IMR-90 (cell line): ENCODE data around the gene CPLX1. TPM values are rescaled to one million over a fixed set of nuclear protein-coding genes. Genes with fewer than 3 reads are reported as not detected.

Source experiments
- ATAC-seq: fragments of 200-7000 bp; cut with Tn5 transposase; 2 replicates; pipeline ENCODE4 v1.9.1; 2020; ENCODE audit warnings: low read depth, mild to moderate bottlenecking, moderate library complexity
- BruUV-seq: library from RNA; stranded (reverse); fragments of 400-500 nt; replicated peaks from 2 replicates; lab custom pipeline; 2021; lab: Mats Ljungman, UMichigan
- CTCF ChIA-PET: fragments of 300-600 bp; formaldehyde crosslinking; extraction: SDS; loops from one replicate; lab custom pipeline; 2021; ENCODE audit warnings: antibody characterized with exemption; lab: Yijun Ruan, JAX
- POLR2A ChIA-PET: fragments of 300-600 bp; sonication (Branson Sonifier 250); formaldehyde crosslinking; loops from one replicate; lab custom pipeline; 2022; ENCODE audit warnings: antibody characterized with exemption; ENCODE audit not compliant: unreplicated experiment; lab: Charles Lee
- DNase-seq: peaks from one replicate; pipeline ENCODE4 v3.0.0; 2013
- H2AFZ ChIP-seq: replicated peaks from 2 replicates; pipeline ENCODE3; 2013; ENCODE audit warnings: low read length, mild to moderate bottlenecking; ENCODE audit not compliant: poor library complexity
- H2AK5ac ChIP-seq: 2 replicates; pipeline ENCODE4 v1.6.1; 2013; ENCODE audit warnings: low read depth, low read length, inconsistent platforms
- H2AK9ac ChIP-seq: replicated peaks from 2 replicates; pipeline ENCODE3; 2013; ENCODE audit warnings: mild to moderate bottlenecking, low read depth, low read length, moderate library complexity; ENCODE audit not compliant: poor library complexity
- H2BK120ac ChIP-seq: 2 replicates; pipeline ENCODE4 v1.6.1; 2013; ENCODE audit warnings: low read depth, low read length, inconsistent platforms
- H2BK15ac ChIP-seq: 3 replicates; pipeline ENCODE4 v1.6.1; 2013; ENCODE audit warnings: low read depth, low read length, inconsistent platforms
- H2BK20ac ChIP-seq: 2 replicates; pipeline ENCODE4 v1.6.1; 2013; ENCODE audit warnings: low read depth, mild to moderate bottlenecking, inconsistent platforms, low read length, moderate library complexity
- H2BK5ac ChIP-seq: 2 replicates; pipeline ENCODE4 v1.6.1; 2013; ENCODE audit warnings: mild to moderate bottlenecking, low read depth, low read length, inconsistent platforms; ENCODE audit not compliant: poor library complexity, severe bottlenecking
- H3K14ac ChIP-seq: replicated peaks from 2 replicates; pipeline ENCODE4 v1.6.1; 2013; ENCODE audit warnings: low read depth, low read length, inconsistent platforms
- H3K18ac ChIP-seq: 2 replicates; pipeline ENCODE4 v1.6.1; 2013; ENCODE audit warnings: low read depth, low read length, control low read depth
- H3K23ac ChIP-seq: 2 replicates; pipeline ENCODE4 v1.6.1; 2013; ENCODE audit warnings: low read depth, low read length, inconsistent platforms
- H3K27ac ChIP-seq: 2 replicates; pipeline ENCODE4 v1.5.1; 2013; ENCODE audit warnings: mild to moderate bottlenecking, control low read depth, low read length; ENCODE audit not compliant: insufficient read depth
- H3K27me3 ChIP-seq: 2 replicates; pipeline ENCODE4 v1.6.1; 2013; ENCODE audit warnings: low read length; ENCODE audit not compliant: control insufficient read depth, insufficient read depth
- H3K36me3 ChIP-seq: 2 replicates; pipeline ENCODE4 v1.6.1; 2013; ENCODE audit warnings: low read length, mixed read lengths; ENCODE audit not compliant: control insufficient read depth, insufficient read depth
- H3K4ac ChIP-seq: 2 replicates; pipeline ENCODE4 v1.6.1; 2013; ENCODE audit warnings: low read depth, low read length, inconsistent platforms
- H3K4me1 ChIP-seq: 2 replicates; pipeline ENCODE4 v1.6.1; 2013; ENCODE audit warnings: low read length, mixed read lengths; ENCODE audit not compliant: control insufficient read depth, insufficient read depth
- H3K4me2 ChIP-seq: 2 replicates; pipeline ENCODE4 v1.6.1; 2013; ENCODE audit warnings: low read depth, mild to moderate bottlenecking, control low read depth, low read length, moderate library complexity
- H3K4me3 ChIP-seq: 2 replicates; pipeline ENCODE4 v1.5.1; 2013; ENCODE audit warnings: low read depth, mild to moderate bottlenecking, control low read depth, low read length, moderate library complexity; ENCODE audit not compliant: insufficient read depth
- H3K56ac ChIP-seq: 2 replicates; pipeline ENCODE4 v1.6.1; 2013; ENCODE audit warnings: low read length, inconsistent platforms; ENCODE audit not compliant: insufficient read depth; ENCODE audit errors: extremely low read depth
- H3K79me1 ChIP-seq, 2 experiments: 2 replicates each; pipeline ENCODE4 v1.6.1; 2013; ENCODE audit warnings: low read length in 2 of 2, inconsistent platforms in 1 of 2, low read depth in 1 of 2
- H3K9ac ChIP-seq: 2 replicates; pipeline ENCODE4 v1.6.1; 2013; ENCODE audit warnings: low read depth, low read length, control low read depth
- H3K9me1 ChIP-seq: 2 replicates; pipeline ENCODE4 v1.6.1; 2013; ENCODE audit warnings: low read length, inconsistent platforms; ENCODE audit not compliant: insufficient read depth
- H3K9me3 ChIP-seq: 2 replicates; pipeline ENCODE4 v1.6.1; 2013; ENCODE audit warnings: low read length; ENCODE audit not compliant: control insufficient read depth, insufficient read depth
- H4K20me1 ChIP-seq: 2 replicates; pipeline ENCODE4 v1.6.1; 2013; ENCODE audit warnings: low read length, inconsistent platforms; ENCODE audit not compliant: insufficient read depth
- H4K5ac ChIP-seq: 2 replicates; pipeline ENCODE4 v1.6.1; 2013; ENCODE audit warnings: mild to moderate bottlenecking, low read depth, low read length, control low read depth
- H4K8ac ChIP-seq, 2 experiments: 2 replicates each; pipeline ENCODE4 v1.6.1; 2013; ENCODE audit warnings: low read depth in 2 of 2, low read length in 2 of 2, control low read depth in 1 of 2, inconsistent platforms in 1 of 2
- H4K91ac ChIP-seq: 2 replicates; pipeline ENCODE4 v1.6.1; 2013; ENCODE audit warnings: low read depth, low read length, inconsistent platforms; ENCODE audit not compliant: insufficient read depth
- BHLHE40 ChIP-seq: fragments of 150-350 bp; IDR thresholded peaks from 2 replicates; pipeline ENCODE4 v1.6.1; 2016; ENCODE audit warnings: mild to moderate bottlenecking, low read depth, low read length
- CEBPB ChIP-seq: IDR thresholded peaks from 2 replicates; pipeline ENCODE4 v1.6.1; 2012; ENCODE audit warnings: low read depth, low read length, improper control_type of control experiment
- CTCF ChIP-seq: conservative IDR thresholded peaks from 2 replicates; pipeline ENCODE4 v1.5.1; 2012; ENCODE audit warnings: mild to moderate bottlenecking, low read depth, low read length, improper control_type of control experiment
- FOS ChIP-seq: fragments of 150-350 bp; IDR thresholded peaks from 2 replicates; pipeline ENCODE4 v1.6.1; 2016; ENCODE audit warnings: low read depth, low read length
- MAZ ChIP-seq: IDR thresholded peaks from 2 replicates; pipeline ENCODE4 v1.6.1; 2012; ENCODE audit warnings: low read depth, mild to moderate bottlenecking, low read length, improper control_type of control experiment, moderate library complexity, borderline replicate concordance
- MXI1 ChIP-seq: IDR thresholded peaks from 2 replicates; pipeline ENCODE4 v1.6.1; 2012; ENCODE audit warnings: low read depth, mild to moderate bottlenecking, low read length, moderate library complexity, borderline replicate concordance
- NFE2L2 ChIP-seq: fragments of 150-350 bp; IDR thresholded peaks from 2 replicates; pipeline ENCODE4 v1.6.1; 2016; ENCODE audit warnings: low read depth, mild to moderate bottlenecking, low read length
- POLR2A ChIP-seq: IDR thresholded peaks from 2 replicates; pipeline ENCODE4 v1.6.1; 2012; ENCODE audit warnings: mild to moderate bottlenecking, low read depth, low read length
- RAD21 ChIP-seq: IDR thresholded peaks from 2 replicates; pipeline ENCODE4 v1.6.1; 2012; ENCODE audit warnings: low read length, improper control_type of control experiment
- RCOR1 ChIP-seq: IDR thresholded peaks from 2 replicates; pipeline ENCODE4 v1.6.1; 2012; ENCODE audit warnings: mild to moderate bottlenecking, low read length, improper control_type of control experiment; ENCODE audit not compliant: insufficient replicate concordance
- SMC3 ChIP-seq: fragments of 150-350 bp; IDR thresholded peaks from 2 replicates; pipeline ENCODE4 v1.6.1; 2016; ENCODE audit warnings: low read depth, mild to moderate bottlenecking, antibody characterized with exemption, low read length, moderate library complexity
- WGBS, 2 experiments: methylation state at CpG; one replicate each; pipeline versions ENCODE4 v1.1.5 to v1.1.7; 2013; ENCODE audit warnings: missing lambda C conversion rate in 2 of 2; ENCODE audit not compliant: insufficient read length in 1 of 2; ENCODE audit errors: extremely low coverage in 2 of 2; 5-methylcytosine and 5-hydroxymethylcytosine counted together
- dilution Hi-C: fragments of 300-500 bp; cut with HindIII; formaldehyde crosslinking; loops from one replicate; pipeline ENCODE4 v1.14.3; 2018; ENCODE audit warnings: low sequenced_read_pairs; ENCODE audit not compliant: unreplicated experiment
- in situ Hi-C: fragments of 300-500 bp; cut with MboI; formaldehyde crosslinking; loops from 3 replicates; pipeline ENCODE4 v1.14.3; 2019; ENCODE audit warnings: low sequenced_read_pairs, inconsistent platforms, mixed read lengths
- intact Hi-C: fragments of 100-400 bp; cut with micrococcal nuclease; formaldehyde crosslinking; loops from 2 replicates; pipeline ENCODE4 v1.10.0; 2022
- polyA plus RNA-seq, 3 experiments: library from polyadenylated mRNA; depleted of rRNA; stranded (reverse); fragments of >200 nt; gene quantifications; 2 replicates each; pipeline ENCODE4 v1.2.3, GENCODE V29; 2012; ENCODE audit warnings: low replicate concordance in 1 of 3
- total RNA-seq: library from RNA; depleted of rRNA; stranded (reverse); fragments of >200 nt; gene quantifications from 2 replicates; pipeline ENCODE4 v1.2.3, GENCODE V29; 2012
- TF ChIP-seq, protein P1 (sequence below): fragments of 150-350 bp; IDR thresholded peaks from 2 replicates; pipeline ENCODE4 v1.6.1; 2017; ENCODE audit warnings: mild to moderate bottlenecking, antibody characterized with exemption, low read length, low read depth

The CPLX1 gene
- total and polyA plus RNA-seq, 2 of the 4 experiments (the other 2 are of a cell fraction): 0.05 TPM; not detected in 1

- CTCF ChIA-PET: no interaction called here
- dilution Hi-C loops: no loop called here
Observed at GRCh38 chr4:839675-840443, 13.9 kb upstream of the CPLX1 start.

More at GRCh38 chr4:839675-840443, 13.9 kb upstream of the CPLX1 start:
- H4K8ac ChIP-seq: no peak overlapping the region
- no TSS peak for BruUV-seq
- no peak overlapping the region for H3K23ac ChIP-seq
- no peak overlapping the region for H3K4me3 ChIP-seq
- peaks cover 8% of the 10 kb centered on the region for H3K9me3 ChIP-seq
- H3K14ac ChIP-seq: no peak overlapping the region
- H3K56ac ChIP-seq: no peak overlapping the region
- H3K79me1 ChIP-seq: no peaks in the 10 kb centered on the region
- H3K4ac ChIP-seq: no peak overlapping the region
- in situ Hi-C loops: no loop called here
- H3K27me3 ChIP-seq: no peaks in the 10 kb centered on the region
- H4K91ac ChIP-seq: no peak overlapping the region
- POLR2A ChIA-PET: no interaction called here
- no peak overlapping the region for H3K9ac ChIP-seq
- intact Hi-C loops: no loop called here
- peaks cover 1% of the 10 kb centered on the region; the same call in 1 of the 2 replicates for H3K4me1 ChIP-seq
- no peaks in the 10 kb centered on the region for H4K20me1 ChIP-seq
- H3K4me2 ChIP-seq: no peak overlapping the region
- no CpG with 5 or more reads among the region's 4 CpGs for WGBS, 2 experiments
- peaks cover 2% of the 10 kb centered on the region; the same call in 1 of the 2 replicates for H3K36me3 ChIP-seq
- no peak overlapping the region for H2AFZ ChIP-seq
- no peak overlapping the region for H2AK9ac ChIP-seq
- H4K5ac ChIP-seq: no peak overlapping the region
- H3K9me1 ChIP-seq: no peaks in the 10 kb centered on the region
- ATAC-seq (peak; percentile 53; the same call in 1 of the 2 replicates), DNase-seq (peak; percentile 41)
- no peak overlapping the region for H3K27ac ChIP-seq
- H3K18ac ChIP-seq: no peak overlapping the region
- H2BK5ac ChIP-seq: no peak overlapping the region
- H2BK120ac ChIP-seq: no peak overlapping the region
- no peak overlapping the region for H2AK5ac ChIP-seq
- TF ChIP-seq SMC3: no peak
- TF ChIP-seq RAD21: no peak
- no peak for TF ChIP-seq NFE2L2
- no peak for TF ChIP-seq POLR2A
- TF ChIP-seq RCOR1: no peak
- TF ChIP-seq, protein P1, sequence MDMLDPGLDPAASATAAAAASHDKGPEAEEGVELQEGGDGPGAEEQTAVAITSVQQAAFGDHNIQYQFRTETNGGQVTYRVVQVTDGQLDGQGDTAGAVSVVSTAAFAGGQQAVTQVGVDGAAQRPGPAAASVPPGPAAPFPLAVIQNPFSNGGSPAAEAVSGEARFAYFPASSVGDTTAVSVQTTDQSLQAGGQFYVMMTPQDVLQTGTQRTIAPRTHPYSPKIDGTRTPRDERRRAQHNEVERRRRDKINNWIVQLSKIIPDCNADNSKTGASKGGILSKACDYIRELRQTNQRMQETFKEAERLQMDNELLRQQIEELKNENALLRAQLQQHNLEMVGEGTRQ: no peak
- TF ChIP-seq CEBPB: no peak
- TF ChIP-seq MAZ: no peak
- TF ChIP-seq CTCF: no peak
- no peak for TF ChIP-seq BHLHE40
- no peak for TF ChIP-seq FOS
- TF ChIP-seq MXI1: no peak
- no peak overlapping the region for H2BK20ac ChIP-seq
- H2BK15ac ChIP-seq: no peak overlapping the region
